ENCODE measurements around the gene SPATA32. TPM values are rescaled to one million over a fixed set of nuclear protein-coding genes. Genes with fewer than 3 reads are reported as not detected.
A peak's percentile ranks its signal among the peaks of the same experiment; 100 is the strongest.

SPATA32 gene
- under 1 TPM in 4 of 5 donors, not detected in 1; 0.37 to 0.55 (median 0.42) TPM for total RNA-seq
- 0.13 TPM for total RNA-seq (2013)
- total RNA-seq, result 0.22 to 2.3 (median 0.75) reads per million in 29 experiments

DNA sequence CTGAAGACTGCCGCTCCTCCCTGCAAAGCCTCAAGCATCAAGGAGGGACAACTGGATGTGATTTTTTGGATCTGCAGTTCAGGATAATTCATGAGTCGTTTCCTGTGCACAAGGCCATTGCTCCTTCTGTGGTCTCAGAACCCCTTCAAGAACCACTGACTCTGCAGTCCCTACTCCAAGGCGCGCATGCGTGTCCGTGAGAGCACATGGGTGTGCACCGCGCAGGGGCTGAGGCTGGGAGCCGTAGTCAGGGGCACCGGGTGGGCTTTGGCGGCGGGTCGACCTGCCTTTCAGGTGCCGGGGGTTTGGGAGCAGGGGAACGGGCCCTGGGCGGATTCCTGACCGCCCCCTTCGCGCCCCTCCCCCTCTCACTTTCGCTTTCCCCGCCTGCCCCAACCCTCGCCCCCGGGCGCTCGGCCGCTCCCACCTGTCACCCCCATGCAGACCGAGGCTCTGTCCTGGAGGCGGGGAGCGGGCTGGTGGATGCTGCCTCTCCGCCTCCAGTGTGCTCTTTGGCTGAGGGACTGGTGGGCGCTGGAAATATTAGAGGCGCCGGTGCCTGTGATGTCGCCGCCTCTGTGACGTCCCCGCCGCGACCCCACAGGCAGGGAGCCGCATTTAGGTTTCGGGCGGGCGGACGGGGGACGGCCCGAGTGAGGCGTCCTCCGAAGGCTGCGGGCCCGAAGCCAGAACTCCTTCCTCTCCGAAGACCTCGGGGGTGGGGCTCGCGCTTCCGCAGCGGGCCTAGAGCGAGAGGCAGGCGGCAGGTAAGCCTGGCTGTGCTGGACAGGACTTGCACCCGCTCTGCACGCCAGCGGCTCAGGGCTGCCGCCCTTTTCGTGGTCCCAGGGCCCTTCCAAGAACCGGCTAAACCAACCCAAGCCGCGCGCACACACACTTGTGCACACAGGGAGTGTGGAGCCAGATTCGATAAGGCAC is at the start of gene SPATA32:
Gene SPATA32, minus strand, starts transcription at position 518 of the 939 bp plus-strand sequence. Its CDS starts 78 bp downstream, at position 440.
- POLR2A ChIA-PET, result interaction anchor here in 1 of 2 donors (0.5 kb wide), 1 partner anchor 104 kb away, joined by 3 read pairs; no protein-coding TSS in a partner anchor
- WGBS (ENCODE audit: insufficient coverage), result 3% methylated on average over 61 of the region's 68 CpGs
- Mint-ChIP-seq H3K4me3 (peak within 1 kb of the TSS; percentile 80 to 82 (median 82)), H3K9me3 (no peaks in the 10 kb centered on the region), H3K36me3 (peaks cover 7% of the 10 kb centered on the region), H3K27me3 (no peaks in the 10 kb centered on the region), H3K27ac (peak within 1 kb of the TSS; percentile 84 to 93), H3K4me1 (peaks cover 35 to 39% (median 37%) of the 10 kb centered on the region in 3 donors)
- Histone ChIP-seq H3K4me1 (ENCODE audit: control insufficient read depth in 1 of 2, extremely low read depth in 1 of 2, insufficient read depth in 2 of 2, low read length in 2 of 2) (peaks cover 6 to 34% of the 10 kb centered on the region in 2 experiments), H3K4me3 (ENCODE audit: control insufficient read depth in 1 of 2, extremely low read depth in 1 of 2, low read length in 1 of 2) (peak within 1 kb of the TSS; percentile 51 to 90), H3K9me3 (no peaks in the 10 kb centered on the region), H3K27ac (ENCODE audit: low read length) (peak within 1 kb of the TSS; percentile 74), H3K36me3 (ENCODE audit: control insufficient read depth in 2 of 2, extremely low read depth in 1 of 2, insufficient read depth in 1 of 2, low read length in 1 of 2) (peaks cover 22 to 38% of the 10 kb centered on the region in 2 donors), H3K27me3 (replicated peaks in 1 of 2; ENCODE audit: control insufficient read depth in 2 of 2, extremely low read depth in 1 of 2, insufficient read depth in 2 of 2, low read length in 1 of 2) (no peaks in the 10 kb centered on the region)
- DNase-seq, result peak; percentile 41 to 77 (median 62)
- CTCF ChIA-PET, result interaction anchor here in 1 of 2 donors (0.6 to 1.4 kb wide), 2 partner anchors 42 to 1341 kb away, joined by 3 to 4 read pairs; no protein-coding TSS in a partner anchor
- ATAC-seq (replicated peaks in 1 of 4), result peak; percentile 84 to 90 (median 88)

DNA sequence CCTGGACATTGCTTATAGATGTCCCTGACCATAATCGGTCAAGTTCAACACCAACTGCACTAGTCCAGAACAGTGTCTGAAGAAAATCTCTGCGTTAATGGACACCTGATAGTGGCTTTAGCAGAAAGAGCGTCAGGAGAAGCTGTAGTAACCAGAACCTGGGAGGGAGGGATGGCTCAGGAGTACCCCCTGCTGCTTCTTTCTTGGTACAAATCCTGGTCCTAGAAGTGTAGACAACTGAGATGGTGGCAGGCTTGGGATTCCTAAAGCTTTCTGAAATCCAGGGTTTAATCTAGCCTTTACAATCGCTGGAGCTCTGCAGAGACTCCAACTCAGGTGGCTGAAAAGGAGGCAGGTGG is 49.5 kb upstream of the SPATA32 start:
- no peaks in the 10 kb centered on the region for H3K27me3 Mint-ChIP-seq
- CTCF ChIA-PET, result interaction anchor here (0.8 to 2.5 kb wide), 6 partner anchors 24 to 176 kb away, joined by 3 to 7 read pairs (median 5); partner anchors contain the start of gene ACBD4 (in 1 of the 2)
- Histone ChIP-seq H3K27ac (ENCODE audit: low read length) (peak overlapping the region; percentile 94), H3K36me3 (ENCODE audit: control insufficient read depth in 2 of 2, extremely low read depth in 1 of 2, insufficient read depth in 1 of 2, low read length in 1 of 2) (peaks cover 4 to 22% of the 10 kb centered on the region in 2 donors), H3K4me3 (ENCODE audit: control insufficient read depth in 1 of 2, extremely low read depth in 1 of 2, low read length in 1 of 2) (peak overlapping the region in 1 of 2 donors; percentile 20), H3K9me3 (no peaks in the 10 kb centered on the region), H3K27me3 (replicated peaks in 1 of 2; ENCODE audit: control insufficient read depth in 2 of 2, extremely low read depth in 1 of 2, insufficient read depth in 2 of 2, low read length in 1 of 2) (no peaks in the 10 kb centered on the region), H3K4me1 (ENCODE audit: control insufficient read depth in 1 of 2, extremely low read depth in 1 of 2, insufficient read depth in 2 of 2, low read length in 2 of 2) (peaks cover 44 to 83% of the 10 kb centered on the region in 2 experiments)
- no peak for ATAC-seq (replicated peaks in 1 of 4)
- no peaks in the 10 kb centered on the region for H3K9me3 Mint-ChIP-seq
- peaks cover 84 to 88% (median 84%) of the 10 kb centered on the region in 3 donors for H3K4me1 Mint-ChIP-seq
- peak overlapping the region; percentile 21 to 85 (median 28) for H3K4me3 Mint-ChIP-seq
- POLR2A ChIA-PET, result interaction anchor here in 1 of 2 donors (1.4 kb wide), 1 partner anchor 18 kb away, joined by 5 read pairs; no protein-coding TSS in a partner anchor
- WGBS (ENCODE audit: insufficient coverage), result 75% methylated on average over 4 of the region's 4 CpGs
- DNase-seq, result no peak
- peaks cover 12% of the 10 kb centered on the region for H3K36me3 Mint-ChIP-seq
- H3K27ac Mint-ChIP-seq, result peak overlapping the region; percentile 97 to 99

DNA sequence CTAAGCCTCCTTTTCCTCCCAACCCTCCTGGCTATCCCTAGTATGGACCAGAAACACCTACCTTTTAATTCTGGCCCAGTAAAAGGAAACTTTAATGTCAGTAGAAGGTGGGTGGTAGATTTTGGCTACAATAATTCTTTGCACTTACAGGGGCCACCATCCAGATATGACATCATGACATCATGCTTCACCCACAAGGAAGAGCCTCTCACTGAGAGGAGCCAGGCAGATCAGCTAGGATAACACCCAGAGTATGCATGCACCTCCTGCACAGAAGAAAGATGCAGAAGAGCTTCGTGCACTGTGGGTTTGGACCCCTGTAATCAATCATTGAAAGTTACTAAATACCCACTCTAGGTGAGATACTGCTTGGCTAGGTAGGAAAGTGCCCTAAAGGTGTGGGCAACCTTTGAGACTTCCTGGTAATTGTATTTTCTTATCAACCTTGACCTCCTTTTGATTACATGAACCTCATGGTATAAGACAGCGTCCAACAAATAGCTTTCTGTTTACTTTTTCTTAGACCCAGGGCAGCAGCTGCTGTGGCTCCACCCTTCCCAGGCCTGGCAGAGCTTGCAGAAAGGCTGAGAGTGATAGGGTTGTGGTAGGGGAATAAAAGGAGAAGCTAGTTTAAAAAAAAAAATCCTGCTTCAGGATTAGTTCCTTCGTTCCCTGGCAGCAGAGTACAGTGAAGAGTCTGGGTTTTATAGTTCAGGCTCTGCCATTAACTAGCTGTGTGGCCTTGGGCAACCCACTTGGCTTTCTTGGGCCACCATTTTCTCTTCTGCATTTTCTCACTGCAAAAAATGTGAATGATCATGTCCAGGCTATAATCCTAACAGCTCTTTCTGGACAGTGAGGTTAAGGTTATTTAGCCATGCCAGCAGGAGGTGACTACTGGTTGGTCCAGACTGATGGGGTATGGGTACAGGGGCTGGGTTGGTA is 48.8 kb upstream of the SPATA32 start:
- ChIA-PET CTCF (interaction anchor here in 1 of 2 donors (0.7 to 2.5 kb wide), 5 partner anchors 16 to 175 kb away, joined by 3 to 7 read pairs (median 3); partner anchors contain the start of gene ACBD4), POLR2A (interaction anchor here in 1 of 2 donors (0.5 to 0.7 kb wide), 2 partner anchors 60 to 89 kb away, joined by 7 to 9 read pairs; no protein-coding TSS in a partner anchor)
- no peak overlapping the region for H3K4me3 ChIP-seq (ENCODE audit: control insufficient read depth in 1 of 2, extremely low read depth in 1 of 2, low read length in 1 of 2)
- H3K4me1 ChIP-seq (ENCODE audit: control insufficient read depth in 1 of 2, extremely low read depth in 1 of 2, insufficient read depth in 2 of 2, low read length in 2 of 2), result peaks cover 44 to 90% of the 10 kb centered on the region in 2 experiments
- H3K27me3 ChIP-seq (replicated peaks in 1 of 2; ENCODE audit: control insufficient read depth in 2 of 2, extremely low read depth in 1 of 2, insufficient read depth in 2 of 2, low read length in 1 of 2), result no peaks in the 10 kb centered on the region
- peaks cover 4 to 22% of the 10 kb centered on the region in 2 donors for H3K36me3 ChIP-seq (ENCODE audit: control insufficient read depth in 2 of 2, extremely low read depth in 1 of 2, insufficient read depth in 1 of 2, low read length in 1 of 2)
- Mint-ChIP-seq H3K27me3 (no peaks in the 10 kb centered on the region), H3K9me3 (no peaks in the 10 kb centered on the region), H3K36me3 (peaks cover 12% of the 10 kb centered on the region), H3K4me1 (peaks cover 83 to 92% (median 87%) of the 10 kb centered on the region in 3 donors), H3K27ac (peak overlapping the region; percentile 97 to 99), H3K4me3 (peak overlapping the region; percentile 34 to 85 (median 37))
- peak overlapping the region; percentile 94 for H3K27ac ChIP-seq (ENCODE audit: low read length)
- no peak for DNase-seq
- WGBS (ENCODE audit: insufficient coverage), result 50% methylated on average over 1 of the region's 3 CpGs
- no peak for ATAC-seq (replicated peaks in 1 of 4)
- no peaks in the 10 kb centered on the region for H3K9me3 ChIP-seq

DNA sequence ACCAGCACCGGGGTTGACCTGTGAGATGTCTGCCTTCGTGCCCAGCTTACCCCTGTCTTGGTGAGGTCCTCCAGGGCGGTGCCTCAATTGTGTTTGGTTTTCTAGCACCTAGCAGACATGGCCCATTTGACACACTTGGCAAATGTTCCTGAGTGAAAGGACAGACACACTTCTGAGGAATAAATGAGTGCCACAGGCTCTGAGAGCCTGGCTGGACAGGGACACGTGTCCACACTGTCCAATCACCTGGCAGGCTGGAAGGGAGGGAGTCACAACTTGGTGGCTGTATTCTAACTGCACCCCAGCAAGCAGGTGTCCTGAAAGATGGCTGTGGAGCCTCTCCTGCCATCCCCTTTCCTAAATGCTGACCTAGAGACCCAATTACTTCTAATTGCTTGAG is 47.5 kb upstream of the SPATA32 start:
- no peaks in the 10 kb centered on the region for H3K27me3 ChIP-seq (replicated peaks in 1 of 2; ENCODE audit: control insufficient read depth in 2 of 2, extremely low read depth in 1 of 2, insufficient read depth in 2 of 2, low read length in 1 of 2)
- H3K4me3 ChIP-seq (ENCODE audit: control insufficient read depth in 1 of 2, extremely low read depth in 1 of 2, low read length in 1 of 2), result no peak overlapping the region
- DNase-seq, result no peak
- Mint-ChIP-seq H3K27ac (peak overlapping the region; percentile 52 to 71), H3K36me3 (peaks cover 16% of the 10 kb centered on the region), H3K4me3 (no peak overlapping the region), H3K4me1 (peaks cover 78 to 86% (median 83%) of the 10 kb centered on the region in 3 donors), H3K9me3 (no peaks in the 10 kb centered on the region), H3K27me3 (no peaks in the 10 kb centered on the region)
- POLR2A ChIA-PET, result interaction anchor here in 1 of 2 donors (0.5 kb wide), 1 partner anchor 232 kb away, joined by 3 read pairs; no protein-coding TSS in a partner anchor
- no peaks in the 10 kb centered on the region for H3K9me3 ChIP-seq
- no peak for ATAC-seq (replicated peaks in 1 of 4)
- CTCF ChIA-PET, result no interaction called here
- H3K27ac ChIP-seq (ENCODE audit: low read length), result no peak overlapping the region
- peaks cover 36 to 87% of the 10 kb centered on the region in 2 experiments for H3K4me1 ChIP-seq (ENCODE audit: control insufficient read depth in 1 of 2, extremely low read depth in 1 of 2, insufficient read depth in 2 of 2, low read length in 2 of 2)
- peaks cover 4 to 25% of the 10 kb centered on the region in 2 donors for H3K36me3 ChIP-seq (ENCODE audit: control insufficient read depth in 2 of 2, extremely low read depth in 1 of 2, insufficient read depth in 1 of 2, low read length in 1 of 2)
- WGBS (ENCODE audit: insufficient coverage), result 94% methylated on average over 4 of the region's 4 CpGs

- no peak for ATAC-seq (replicated peaks in 1 of 4)
- Histone ChIP-seq H3K36me3 (ENCODE audit: control insufficient read depth in 2 of 2, extremely low read depth in 1 of 2, insufficient read depth in 1 of 2, low read length in 1 of 2) (peaks cover 4 to 26% of the 10 kb centered on the region in 2 donors), H3K4me1 (ENCODE audit: control insufficient read depth in 1 of 2, extremely low read depth in 1 of 2, insufficient read depth in 2 of 2, low read length in 2 of 2) (peaks cover 31 to 81% of the 10 kb centered on the region in 2 experiments), H3K27me3 (replicated peaks in 1 of 2; ENCODE audit: control insufficient read depth in 2 of 2, extremely low read depth in 1 of 2, insufficient read depth in 2 of 2, low read length in 1 of 2) (no peaks in the 10 kb centered on the region), H3K27ac (ENCODE audit: low read length) (no peak overlapping the region), H3K9me3 (no peaks in the 10 kb centered on the region), H3K4me3 (ENCODE audit: control insufficient read depth in 1 of 2, extremely low read depth in 1 of 2, low read length in 1 of 2) (no peak overlapping the region)
- H3K4me3 Mint-ChIP-seq, result no peak overlapping the region
- POLR2A ChIA-PET, result interaction anchor here in 1 of 2 donors (0.5 kb wide), 1 partner anchor 232 kb away, joined by 3 read pairs; no protein-coding TSS in a partner anchor
- peak overlapping the region; percentile 28 to 71 for H3K27ac Mint-ChIP-seq
- WGBS (ENCODE audit: insufficient coverage), result 94% methylated on average over 5 of the region's 5 CpGs
- no peaks in the 10 kb centered on the region for H3K27me3 Mint-ChIP-seq
- peaks cover 18% of the 10 kb centered on the region for H3K36me3 Mint-ChIP-seq
- peaks cover 76 to 85% (median 83%) of the 10 kb centered on the region in 3 donors for H3K4me1 Mint-ChIP-seq
- no peaks in the 10 kb centered on the region for H3K9me3 Mint-ChIP-seq
- CTCF ChIA-PET, result no interaction called here
- DNase-seq, result no peak
Observed at GRCh38 chr17:45308840-45309239, 46.9 kb upstream of the SPATA32 start.

All from T-cell (primary cell).